ENCODE results near the gene MAP7.

MAP7 gene

DNA sequence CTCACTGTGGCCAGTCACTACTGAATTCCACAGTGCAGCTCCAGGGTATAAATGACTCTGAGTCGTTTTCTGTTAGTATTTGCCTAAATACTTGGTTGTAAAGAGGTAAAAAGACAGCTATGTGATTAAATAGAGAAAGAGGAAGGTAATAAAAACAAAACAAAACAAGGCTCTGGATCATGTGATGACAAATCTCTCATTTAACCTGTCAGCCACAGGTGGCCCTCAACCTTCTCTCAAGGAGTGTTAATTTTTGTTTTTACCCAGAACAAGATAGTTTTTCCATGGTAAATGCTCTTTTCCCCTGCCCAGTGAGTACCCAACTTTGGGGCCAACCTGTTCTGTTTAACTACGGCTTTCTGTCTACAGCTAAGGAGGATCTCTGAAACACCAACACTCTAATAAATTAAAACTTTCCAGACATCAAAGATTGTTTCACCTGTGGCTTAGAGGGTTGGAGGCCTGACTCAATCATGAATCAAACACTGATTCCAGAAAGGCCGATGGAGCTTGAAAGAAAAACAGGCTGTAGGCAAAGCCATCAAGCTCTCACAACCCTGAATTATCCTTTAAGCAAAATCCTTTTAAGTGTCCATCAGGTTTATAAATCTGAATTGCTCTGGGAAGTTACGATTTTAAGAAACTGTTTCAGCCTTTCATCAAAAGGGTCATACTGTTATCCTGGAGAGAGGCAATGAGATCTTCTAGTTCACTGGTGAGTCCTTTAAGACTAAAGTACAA lies 179.1 kb downstream of the MAP7 start:
- no peak for DNase-seq

DNA sequence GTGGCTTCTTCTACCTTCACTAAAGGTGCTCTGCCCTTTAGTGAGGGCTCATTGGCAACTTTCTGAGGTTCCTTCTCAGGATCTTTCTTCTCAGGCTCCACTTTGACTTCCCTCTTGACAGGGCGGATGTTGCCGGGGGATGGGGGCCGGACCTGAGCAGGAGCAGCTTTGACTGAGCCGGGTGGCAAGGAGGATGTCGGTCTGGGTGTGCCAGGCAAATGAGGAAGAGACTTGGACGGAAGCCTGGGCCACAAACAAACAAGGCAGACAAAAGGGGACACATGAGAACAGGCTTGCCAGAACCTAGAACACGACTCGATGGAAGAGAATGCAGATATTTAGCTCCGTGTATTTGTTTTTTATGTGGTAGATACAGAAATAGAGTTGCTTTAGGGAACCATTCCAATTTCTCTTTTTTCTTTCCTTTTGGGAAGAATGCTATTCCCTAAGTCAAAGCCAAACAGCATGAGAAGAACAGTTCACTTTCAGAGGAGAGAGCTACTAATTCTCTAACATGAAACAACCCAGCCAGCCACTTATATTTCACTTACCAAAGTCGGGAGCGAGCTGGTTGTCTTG lies 184.4 kb downstream of the MAP7 start:
- no peak for DNase-seq

DNA sequence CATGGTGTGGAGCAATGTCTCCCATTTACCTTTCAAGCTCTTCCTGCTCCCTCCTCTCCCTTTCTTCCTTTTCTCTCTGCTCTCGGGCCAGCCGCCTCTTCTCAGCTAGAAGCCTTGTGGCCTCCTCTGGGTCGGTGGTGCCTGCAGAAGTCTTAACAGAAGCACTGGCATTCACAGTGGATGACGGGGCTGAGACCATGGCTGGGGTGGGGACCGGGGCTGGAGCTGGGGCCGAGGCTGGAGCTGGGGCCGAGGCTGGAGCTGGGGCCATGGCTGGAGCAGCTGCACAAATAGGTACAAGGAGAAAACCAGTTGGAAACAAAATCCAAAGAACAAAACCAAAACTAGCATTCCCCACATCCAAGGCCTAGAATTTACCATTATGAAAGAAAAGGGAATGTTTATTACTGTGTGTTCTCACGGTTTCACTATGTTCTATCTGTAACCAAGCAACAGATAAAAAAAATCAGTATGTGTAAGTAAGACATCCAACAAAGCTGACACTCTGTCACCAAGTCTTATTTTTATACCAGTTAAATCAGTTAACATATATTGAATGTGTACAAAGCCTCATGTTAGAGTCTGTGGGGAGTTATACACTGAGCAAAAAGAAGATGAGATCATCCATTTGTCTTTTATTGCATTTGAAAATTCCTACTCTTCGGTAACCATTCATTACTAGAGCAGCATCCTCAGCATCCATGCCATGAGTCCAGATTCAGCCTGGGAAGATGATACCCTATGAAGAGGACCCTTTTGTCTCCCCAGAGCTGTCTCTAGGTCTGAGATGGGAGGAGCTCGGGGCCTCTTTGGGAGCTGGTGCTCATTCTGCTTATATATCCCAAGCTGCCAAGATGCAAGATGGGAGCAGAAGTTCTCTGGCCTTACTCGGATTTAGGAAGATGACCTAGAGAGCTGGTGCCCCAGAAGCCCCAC lies 187.5 kb downstream of the MAP7 start:
- no peak for DNase-seq

DNA sequence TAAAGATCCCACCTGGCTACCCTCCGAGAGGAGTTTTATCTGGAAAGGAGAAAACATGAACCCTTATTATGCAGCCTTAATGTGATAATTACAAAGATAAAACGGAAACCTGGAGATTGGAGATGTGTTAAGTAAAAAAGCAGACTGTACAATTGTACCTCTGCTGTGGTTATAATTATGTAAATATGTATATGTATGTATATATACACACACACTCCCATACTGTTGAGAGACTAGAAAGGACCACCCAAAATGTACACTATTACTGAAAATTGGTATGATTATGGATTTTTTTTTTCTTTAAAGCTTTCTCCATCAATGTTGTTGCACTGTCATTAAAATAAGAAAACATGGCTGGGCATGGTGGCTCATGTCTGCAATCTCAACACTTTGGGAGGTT lies 188.4 kb downstream of the MAP7 start:
- no peak for DNase-seq

DNA sequence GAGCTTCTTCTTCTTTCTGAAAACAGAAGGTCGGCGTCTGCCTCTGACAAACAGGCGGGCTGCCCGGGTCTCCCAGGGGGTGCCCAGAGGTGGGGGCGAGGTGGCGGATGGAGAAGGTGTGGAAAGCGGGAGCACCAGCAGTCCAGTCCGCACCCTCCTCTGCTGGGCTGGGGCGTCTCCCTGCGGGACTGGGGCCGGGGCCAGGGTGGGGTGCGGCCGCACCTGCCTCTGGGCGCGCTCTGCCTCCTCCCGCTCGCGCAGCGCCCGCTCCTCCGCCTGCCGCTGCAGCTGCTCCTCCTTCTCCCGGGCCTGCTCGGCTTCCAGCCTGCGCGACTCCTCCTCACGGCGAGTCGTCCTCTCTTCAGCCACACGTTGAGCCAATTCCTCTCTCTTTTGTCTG lies 189.4 kb downstream of the MAP7 start:
- no peak for DNase-seq

DNA sequence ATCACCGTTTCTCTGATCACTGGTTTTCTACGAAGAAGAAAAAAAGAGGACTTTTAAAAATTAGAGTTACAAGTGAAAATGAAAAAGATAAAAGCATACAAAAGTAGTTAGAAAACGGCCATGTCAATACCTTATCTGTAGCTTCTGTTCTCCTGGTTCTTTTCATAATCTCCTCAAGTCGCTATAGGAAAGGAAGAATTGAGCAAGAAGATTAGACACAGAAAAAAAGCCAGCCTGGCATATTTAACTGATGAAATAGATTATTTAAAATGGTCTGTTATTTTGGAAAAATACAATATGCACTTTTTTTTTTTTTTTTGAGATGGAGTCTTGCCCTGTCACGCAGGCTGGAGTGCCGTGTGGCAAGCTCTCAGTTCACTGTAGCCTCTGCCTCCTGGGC lies 190.4 kb downstream of the MAP7 start:
- no peak for DNase-seq

DNA sequence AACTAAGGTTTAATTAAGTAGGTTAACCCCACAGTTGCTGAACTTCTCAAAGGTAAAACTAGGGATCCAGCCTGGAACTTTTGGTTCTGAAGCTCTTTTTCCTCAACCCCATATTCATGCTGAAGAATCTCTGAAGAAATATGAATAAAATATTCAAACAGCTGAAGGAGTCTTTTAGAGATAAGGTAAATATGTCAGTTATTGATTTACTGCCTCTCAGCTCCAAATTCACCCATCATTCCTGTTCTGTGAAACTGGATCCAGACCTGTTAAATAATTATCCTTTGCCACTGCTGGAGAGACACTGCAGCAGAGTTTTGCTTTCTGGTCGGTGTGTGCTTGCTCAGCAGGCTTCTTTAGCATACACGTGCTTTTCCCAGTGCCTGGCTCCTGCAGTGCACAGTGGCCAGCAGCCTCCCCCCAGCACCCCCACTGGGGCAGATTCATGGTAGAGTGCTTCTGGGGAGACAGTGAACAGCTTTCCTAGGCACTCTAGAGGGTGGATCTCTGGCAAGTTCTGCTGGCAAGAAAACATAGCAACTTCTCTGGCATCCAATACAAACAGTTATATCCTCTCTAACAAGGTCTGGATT lies 198.6 kb downstream of the MAP7 start:
- no peak for DNase-seq

DNA sequence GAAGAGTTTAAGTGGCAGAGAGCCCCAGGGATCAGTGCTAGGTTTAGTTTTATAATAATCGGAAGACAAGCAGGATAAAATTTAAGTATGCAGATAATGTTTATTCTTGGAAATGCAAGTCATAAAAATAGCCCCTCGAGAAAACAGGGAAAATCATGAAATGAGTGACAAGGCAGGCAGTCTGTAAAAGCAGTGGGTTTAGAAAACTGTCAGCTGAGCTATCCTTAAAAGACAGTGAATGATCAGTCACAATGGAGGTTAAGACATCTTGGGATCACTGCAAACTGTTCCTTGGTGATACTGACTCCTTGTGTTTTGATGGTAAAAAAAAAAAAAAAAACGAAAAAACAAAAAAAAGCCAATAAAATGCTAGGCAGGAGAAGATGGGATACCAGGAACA lies 199.3 kb downstream of the MAP7 start:
- DNase-seq = no peak

DNA sequence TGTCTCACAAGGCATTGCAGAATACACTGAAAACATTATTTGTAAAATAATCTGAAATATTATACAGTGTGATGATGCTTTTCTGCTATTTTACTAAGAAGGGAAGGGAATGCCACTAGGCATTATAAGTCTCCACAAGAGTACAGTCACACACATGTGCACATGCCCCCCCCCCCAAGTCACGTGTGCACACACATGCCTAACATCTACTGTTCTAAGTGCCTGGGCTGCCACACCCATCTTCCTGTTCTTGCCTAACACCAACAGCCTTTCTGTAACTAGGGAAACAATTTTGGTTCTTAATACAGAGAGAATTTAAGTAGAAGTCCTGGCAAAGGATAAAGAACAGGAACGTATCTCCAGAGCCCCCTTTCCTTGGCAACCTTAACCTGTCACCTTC lies 202.4 kb downstream of the MAP7 start:
- DNase-seq = no peak

DNA sequence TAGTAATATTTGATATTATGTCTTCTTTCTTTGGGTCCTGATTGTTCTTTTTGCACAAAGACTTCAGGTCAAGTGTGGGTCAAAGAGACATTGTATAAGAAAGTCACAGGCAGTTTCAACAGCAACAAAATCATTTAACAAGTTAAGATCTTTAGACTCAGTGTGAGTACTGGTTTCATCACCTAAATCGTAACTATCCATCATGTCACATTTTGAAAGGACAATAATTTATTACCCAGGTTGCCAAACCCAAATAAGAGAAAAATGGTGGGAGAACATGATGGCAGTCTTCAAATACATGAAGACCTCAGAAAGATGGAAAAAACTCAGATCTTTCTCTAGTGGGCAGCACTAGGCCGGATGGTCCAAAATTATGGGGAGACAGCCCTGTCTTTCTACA lies 205.1 kb downstream of the MAP7 start:
- DNase-seq = no peak

DNA sequence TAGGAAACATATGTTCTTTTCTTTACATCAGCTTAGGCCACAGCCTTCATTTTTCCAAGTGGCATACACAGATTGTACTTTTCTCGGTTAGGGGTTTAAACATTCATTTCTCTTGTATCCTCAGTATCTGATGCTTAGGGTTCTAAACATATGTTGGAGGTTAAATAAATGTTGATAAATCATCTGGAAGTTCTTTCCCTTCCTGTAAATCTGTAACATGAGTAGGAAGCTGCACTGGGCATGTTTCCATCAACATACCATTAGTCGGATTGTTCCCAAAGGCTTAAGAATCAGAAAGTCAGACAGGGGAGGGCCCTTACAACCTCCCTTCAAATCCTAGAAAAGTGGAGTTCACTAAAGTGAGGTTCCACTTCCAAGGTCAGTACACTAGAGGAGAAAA lies 205.8 kb downstream of the MAP7 start:
- no peak for DNase-seq

DNA sequence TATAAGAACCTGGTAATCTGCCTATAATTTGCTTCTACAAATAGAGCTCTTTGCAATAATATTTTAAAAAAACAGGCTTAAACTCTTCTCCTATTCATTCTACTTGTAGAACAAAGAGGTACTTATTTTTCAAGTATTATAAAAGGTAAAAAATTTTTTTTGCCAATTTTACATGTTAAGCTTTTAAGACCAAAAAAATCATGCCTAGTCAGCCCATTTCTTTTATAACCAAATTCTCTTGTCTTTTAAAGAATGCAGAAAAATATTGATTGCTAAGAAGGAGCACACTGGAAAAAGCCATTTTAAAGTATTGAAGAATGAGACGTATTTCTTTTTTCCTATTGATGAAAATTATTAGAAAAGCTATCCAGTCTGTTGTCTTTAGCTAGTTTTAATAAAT lies 206.5 kb downstream of the MAP7 start:
- DNase-seq = no peak

DNA sequence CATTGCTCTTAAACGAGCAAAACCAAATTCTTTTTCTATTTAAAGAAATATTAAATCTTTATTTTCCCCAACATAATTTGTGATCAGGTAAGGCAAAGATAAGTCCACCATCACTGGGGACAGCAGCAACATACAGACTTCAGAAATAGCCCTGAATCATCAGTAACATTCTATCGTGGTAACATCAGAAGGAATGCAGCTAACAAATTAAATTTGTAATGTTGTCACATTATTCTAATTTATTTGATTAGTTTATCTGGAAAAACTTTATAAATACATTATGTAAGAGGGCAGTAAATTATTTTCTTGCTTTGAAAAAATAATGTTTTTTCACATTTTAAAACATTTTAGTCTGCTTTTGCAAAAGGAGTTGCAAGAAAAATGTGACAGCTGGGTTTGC lies 206.9 kb downstream of the MAP7 start:
- no peak for DNase-seq

DNA sequence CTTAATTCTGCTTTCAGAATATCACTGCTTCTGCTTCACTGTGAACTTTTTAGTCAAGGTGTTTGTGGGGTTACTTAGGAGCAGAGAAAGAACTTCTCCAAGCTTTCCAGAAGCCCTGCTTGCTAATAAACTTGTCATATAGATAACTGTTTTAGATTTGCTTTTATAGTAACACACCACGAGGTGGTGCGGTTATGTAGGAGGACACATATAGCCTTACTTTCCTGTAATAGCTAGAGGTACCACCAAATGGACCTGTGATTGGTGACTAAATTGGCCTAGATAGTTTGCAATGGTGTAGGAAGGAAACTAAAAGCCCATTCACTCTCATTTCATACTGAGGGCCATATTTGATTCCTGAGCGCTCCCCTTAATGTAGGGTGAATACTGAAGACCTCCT lies 208.3 kb downstream of the MAP7 start:
- no peak for DNase-seq

DNA sequence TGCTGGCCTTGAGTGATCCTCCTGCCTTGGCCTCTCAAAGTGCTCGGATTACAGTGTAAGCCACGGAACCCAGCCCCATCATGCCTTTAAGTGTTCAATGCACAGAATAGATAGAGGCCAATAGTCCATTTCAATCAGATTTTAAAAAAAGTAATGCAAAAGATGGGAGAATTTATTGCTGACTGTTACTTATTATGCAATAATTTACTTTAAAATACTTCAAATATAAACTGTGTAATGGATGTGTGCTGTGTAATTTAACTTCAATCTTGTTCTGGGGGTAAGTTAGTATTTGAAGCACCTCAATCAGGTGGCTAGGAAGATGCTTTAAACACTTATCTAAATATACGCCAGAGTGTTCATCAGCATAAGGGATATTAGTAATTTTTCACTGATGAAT lies 208.9 kb downstream of the MAP7 start:
- no peak for DNase-seq

DNA sequence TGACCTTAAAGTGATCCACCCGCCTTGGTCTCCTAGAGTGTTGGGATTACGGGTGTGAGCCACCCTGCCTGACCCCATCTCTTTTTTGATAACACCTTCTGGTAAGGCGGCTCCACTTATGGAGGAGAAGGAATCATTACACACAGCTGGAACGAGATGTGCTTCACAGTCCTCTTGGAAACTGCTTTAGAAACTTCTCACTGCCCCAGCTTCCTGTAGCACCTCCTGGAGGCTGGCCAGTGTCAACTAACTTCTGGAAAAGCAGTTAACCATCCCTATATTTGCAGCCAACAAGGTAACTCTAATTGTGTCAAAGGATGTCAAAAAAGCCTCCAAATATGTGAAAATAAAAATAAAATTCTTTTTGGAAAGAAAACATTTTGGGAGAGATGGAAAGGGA lies 211.7 kb downstream of the MAP7 start:
- no peak for DNase-seq

DNA sequence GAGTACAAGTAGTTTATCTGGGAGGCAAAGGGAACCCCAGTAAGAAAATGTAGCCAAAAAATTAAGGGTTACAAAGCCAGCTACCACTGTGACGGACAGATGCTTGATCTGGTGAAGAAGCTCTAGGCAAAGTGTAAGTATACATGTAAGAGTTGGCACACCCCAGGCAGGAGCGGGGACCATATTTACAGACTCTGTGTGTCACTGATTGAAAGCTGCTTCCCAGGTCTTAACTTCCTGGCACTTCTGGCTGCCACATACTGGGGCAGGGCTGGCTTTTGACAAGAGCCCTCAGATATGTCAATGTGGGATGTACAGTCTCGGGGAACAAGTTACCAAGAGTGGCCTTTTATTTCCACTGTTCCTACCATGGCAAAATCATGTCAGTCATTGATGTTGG lies 212.6 kb downstream of the MAP7 start:
- DNase-seq = no peak

DNA sequence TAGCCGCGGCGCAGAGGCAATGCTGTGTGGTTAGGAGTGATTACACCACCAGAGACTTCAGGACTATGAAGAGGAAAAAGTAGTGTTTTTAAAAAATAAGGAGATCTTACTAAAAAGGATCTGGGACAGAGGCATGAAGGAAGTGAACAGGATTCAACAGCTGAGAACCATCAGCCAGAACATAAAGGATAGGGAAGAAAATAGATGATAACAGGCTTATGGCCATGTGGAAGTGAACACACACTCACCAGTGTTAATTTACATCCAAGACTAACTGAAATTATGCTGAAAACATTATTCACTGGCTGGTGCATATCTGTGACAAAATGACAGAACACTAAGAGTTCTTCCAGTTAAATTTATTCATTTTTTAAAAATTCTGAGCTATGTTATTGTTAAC lies 213.1 kb downstream of the MAP7 start:
- no peak for DNase-seq

DNA sequence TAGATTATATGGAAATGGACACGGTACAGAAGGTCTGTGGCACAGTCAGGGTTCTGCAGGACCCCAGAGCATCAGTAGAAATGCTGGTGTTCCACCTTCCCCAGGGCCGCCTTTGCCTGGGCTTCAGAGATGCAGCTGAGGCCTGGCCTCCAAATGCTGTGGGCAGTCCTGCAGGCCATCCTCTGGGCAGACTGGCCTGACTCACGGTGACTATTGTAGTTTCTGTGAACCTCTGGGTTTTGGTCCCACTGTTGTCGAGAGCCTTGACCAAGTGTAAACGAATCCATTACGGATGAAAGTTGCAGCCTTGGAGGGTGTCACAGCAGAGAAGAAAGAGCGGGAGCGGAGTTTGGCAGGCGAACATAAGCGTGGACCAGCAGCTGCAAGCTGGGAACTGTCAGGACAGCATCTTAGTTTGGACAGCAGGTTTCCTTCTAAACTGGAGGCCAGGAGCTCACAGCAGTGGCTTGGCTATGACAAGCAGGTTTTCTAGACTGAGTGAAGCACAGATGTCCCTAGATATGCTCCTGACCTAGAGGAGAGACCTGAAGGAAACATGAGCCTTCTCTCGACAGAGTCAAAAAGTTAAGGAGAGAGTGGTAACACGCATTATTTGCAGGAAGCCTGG lies 214.4 kb downstream of the MAP7 start:
- DNase-seq = peak; percentile 49

DNA sequence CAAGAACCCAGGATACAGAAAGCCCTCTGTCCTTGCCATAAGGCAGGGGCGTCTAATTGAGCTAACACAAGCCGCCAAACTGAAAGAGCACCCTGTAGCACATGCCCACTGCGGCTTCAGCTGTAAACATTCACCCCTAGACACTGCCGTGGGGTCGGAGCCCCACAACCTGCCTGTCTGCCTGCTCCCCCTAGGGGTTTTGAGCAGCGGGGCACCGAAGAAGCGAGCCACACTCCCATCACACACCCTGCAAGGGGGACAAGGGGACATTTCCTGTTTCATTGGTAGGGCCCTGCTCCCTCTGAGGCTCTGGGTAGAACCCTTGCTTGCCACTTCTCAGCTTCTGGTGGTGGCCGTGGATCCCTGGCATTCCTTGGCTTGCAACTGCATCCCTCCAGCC lies 215.4 kb downstream of the MAP7 start:
- DNase-seq = no peak

DNA sequence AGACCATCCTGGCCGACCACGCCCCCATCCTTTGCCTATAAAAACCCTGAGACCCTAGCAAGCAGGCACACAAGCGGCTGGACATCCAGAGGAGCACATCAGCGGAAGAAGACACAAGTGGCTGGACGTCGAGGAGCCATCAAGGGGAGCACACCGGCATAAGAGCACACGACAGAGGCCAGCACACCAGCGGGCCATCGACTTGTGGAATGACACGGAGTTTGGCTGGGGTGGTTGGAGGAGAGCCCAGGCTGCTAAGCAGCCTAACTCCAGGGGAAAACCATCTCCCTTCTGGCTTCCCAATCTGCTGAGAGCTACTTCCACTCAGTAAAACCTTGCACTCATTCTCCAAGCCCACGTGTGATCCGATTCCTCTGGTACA lies 215.8 kb downstream of the MAP7 start:
- DNase-seq = no peak

DNA sequence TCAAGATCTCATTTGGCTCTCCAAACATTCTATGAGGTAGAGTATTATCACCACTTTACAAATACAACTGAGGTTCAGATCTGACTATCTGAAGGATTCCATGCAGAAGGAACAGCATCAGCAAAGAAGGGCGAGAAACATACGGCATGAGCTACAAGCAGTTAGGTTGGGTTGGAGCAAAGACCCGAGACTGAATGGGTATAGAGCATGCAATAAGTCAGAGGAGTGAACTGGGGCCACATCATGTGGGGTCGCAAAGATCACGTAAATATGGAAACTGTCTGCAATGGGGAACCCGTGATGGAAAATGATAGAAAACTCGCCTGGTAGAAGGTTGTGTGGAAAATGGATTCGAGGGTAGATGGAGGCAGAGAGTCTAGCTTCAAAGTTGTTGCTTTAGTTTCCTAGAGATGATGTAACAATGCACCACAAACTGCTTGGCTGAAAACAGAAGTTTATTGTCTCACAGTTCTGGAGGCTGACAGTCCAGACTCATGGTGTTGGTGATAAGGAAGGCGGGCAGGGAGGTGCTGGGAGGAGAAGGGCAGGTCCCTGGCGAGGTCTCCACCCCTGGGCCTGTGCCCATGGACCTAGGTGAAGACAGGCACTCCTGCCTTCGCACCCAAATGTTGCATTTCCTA lies 216.3 kb downstream of the MAP7 start:
- DNase-seq = no peak

DNA sequence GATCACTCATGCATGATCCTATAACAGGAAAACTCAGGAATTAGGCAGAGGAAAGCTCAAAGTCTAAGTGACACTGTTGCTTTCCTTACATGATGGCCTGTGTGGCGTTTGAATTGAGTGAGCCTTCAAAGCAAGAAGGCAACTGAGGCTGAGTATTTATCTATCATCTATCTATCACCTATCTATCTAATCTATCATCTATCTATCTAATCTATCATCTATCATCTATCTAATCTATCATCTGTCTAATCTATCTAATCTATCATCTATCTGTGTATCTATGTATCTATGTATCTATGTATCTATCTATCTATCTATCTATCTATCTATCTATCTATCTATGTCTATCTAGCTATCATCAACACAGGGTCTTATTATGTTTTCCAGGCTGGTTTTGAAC lies 218.8 kb downstream of the MAP7 start:
- no peak for DNase-seq
